Measurements from ENCODE around the gene LRRC36.

DNA sequence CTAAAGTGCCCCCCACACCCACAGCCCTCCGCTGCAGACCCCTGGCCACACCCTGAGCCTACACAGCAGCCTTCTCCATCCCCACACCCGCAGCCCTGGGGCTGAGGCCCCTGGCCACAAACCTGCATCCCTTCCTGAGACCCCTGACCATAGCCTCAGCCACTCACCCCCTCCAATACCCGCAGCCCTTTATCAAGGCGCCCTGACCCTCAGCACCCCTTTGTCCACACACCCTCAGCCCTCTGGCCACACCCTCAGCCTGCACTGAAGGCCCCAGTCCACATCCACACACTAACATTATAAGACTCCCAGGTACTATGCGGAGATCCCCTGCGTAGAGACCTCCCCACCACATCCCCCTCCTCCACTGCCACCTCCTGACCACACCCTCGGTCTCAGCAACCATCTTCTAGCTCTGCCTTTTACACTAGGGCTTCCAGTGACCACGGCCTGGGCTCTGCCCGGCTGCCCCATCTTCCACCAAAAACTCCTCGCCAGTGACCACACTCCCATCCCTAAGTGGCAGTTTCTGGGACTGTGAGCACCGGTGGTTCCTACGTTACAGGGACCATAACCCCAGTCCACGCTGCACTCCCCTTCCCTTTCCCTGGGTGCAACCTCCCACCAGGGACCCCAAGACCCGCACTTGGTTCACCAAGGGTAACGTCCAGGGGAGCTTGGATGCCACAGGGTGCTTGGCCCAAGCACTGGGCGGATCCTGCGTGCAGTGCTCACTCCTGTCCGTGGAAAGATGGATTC, 65.9 kb downstream of the LRRC36 start:
- TF ChIP-seq, protein P1, sequence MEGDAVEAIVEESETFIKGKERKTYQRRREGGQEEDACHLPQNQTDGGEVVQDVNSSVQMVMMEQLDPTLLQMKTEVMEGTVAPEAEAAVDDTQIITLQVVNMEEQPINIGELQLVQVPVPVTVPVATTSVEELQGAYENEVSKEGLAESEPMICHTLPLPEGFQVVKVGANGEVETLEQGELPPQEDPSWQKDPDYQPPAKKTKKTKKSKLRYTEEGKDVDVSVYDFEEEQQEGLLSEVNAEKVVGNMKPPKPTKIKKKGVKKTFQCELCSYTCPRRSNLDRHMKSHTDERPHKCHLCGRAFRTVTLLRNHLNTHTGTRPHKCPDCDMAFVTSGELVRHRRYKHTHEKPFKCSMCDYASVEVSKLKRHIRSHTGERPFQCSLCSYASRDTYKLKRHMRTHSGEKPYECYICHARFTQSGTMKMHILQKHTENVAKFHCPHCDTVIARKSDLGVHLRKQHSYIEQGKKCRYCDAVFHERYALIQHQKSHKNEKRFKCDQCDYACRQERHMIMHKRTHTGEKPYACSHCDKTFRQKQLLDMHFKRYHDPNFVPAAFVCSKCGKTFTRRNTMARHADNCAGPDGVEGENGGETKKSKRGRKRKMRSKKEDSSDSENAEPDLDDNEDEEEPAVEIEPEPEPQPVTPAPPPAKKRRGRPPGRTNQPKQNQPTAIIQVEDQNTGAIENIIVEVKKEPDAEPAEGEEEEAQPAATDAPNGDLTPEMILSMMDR (IDR thresholded peaks at IDR 0.05 in 2 of 3, conservative IDR thresholded peaks at IDR 0.05 in 1 of 3; ENCODE audit: control insufficient read depth in 2 of 3, extremely low read depth in 1 of 3, insufficient read depth in 1 of 3, low read depth in 3 of 3, low read length in 3 of 3) = no peak
- TF ChIP-seq POLR2AphosphoS5 (IDR thresholded peaks at IDR 0.05; ENCODE audit: low read length) (no peak), TCF7 (IDR thresholded peaks at IDR 0.05; ENCODE audit: borderline replicate concordance) (no peak), CBX5 (IDR thresholded peaks at IDR 0.05; ENCODE audit: low read depth) (no peak), REST (IDR thresholded peaks at IDR 0.05; ENCODE audit: low read depth, low read length) (no peak), KDM1A (IDR thresholded peaks at IDR 0.05; ENCODE audit: borderline replicate concordance) (no peak), CEBPZ (IDR thresholded peaks at IDR 0.05; ENCODE audit: low read depth, low read length) (no peak), MXI1 (IDR thresholded peaks at IDR 0.05; ENCODE audit: low read depth, low read length) (no peak)
- TF ChIP-seq, protein P2, sequence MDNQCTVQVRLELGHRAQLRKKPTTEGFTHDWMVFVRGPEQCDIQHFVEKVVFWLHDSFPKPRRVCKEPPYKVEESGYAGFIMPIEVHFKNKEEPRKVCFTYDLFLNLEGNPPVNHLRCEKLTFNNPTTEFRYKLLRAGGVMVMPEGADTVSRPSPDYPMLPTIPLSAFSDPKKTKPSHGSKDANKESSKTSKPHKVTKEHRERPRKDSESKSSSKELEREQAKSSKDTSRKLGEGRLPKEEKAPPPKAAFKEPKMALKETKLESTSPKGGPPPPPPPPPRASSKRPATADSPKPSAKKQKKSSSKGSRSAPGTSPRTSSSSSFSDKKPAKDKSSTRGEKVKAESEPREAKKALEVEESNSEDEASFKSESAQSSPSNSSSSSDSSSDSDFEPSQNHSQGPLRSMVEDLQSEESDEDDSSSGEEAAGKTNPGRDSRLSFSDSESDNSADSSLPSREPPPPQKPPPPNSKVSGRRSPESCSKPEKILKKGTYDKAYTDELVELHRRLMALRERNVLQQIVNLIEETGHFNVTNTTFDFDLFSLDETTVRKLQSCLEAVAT (IDR thresholded peaks at IDR 0.05) = no peak
